ENCODE results near the gene BCAS3.
A peak's percentile ranks its signal among the peaks of the same experiment; 100 is the strongest.

BCAS3 gene

GRCh38 chr17:61211236-61211635, 533.6 kb downstream of the BCAS3 start:
- DNase-seq: no peak

- no peak for DNase-seq
Measured at GRCh38 chr17:61212655-61213054, 535.0 kb downstream of the BCAS3 start.

GRCh38 chr17:61214753-61215152, 537.1 kb downstream of the BCAS3 start:
- DNase-seq: no peak

- DNase-seq: no peak
Measured at GRCh38 chr17:61216066-61216465, 538.4 kb downstream of the BCAS3 start.

- no peak for DNase-seq
Measured at GRCh38 chr17:61217878-61218437, 540.3 kb downstream of the BCAS3 start.

- DNase-seq: no peak
Measured at GRCh38 chr17:61218438-61218837, 540.8 kb downstream of the BCAS3 start.

GRCh38 chr17:61219460-61219859, 541.8 kb downstream of the BCAS3 start:
- no peak for DNase-seq

GRCh38 chr17:61221181-61221580, 543.5 kb downstream of the BCAS3 start:
- DNase-seq: no peak

- peak in 1 of 2 donors; percentile 5 for DNase-seq
Measured at GRCh38 chr17:61221597-61222471, 544.2 kb downstream of the BCAS3 start.

- DNase-seq: no peak
Measured at GRCh38 chr17:61223725-61224124, 546.1 kb downstream of the BCAS3 start.

GRCh38 chr17:61225178-61225882, 547.7 kb downstream of the BCAS3 start:
- no peak for DNase-seq

GRCh38 chr17:61227866-61228265, 550.2 kb downstream of the BCAS3 start:
- no peak for DNase-seq

- DNase-seq: no peak
Measured at GRCh38 chr17:61230461-61230860, 552.8 kb downstream of the BCAS3 start.

GRCh38 chr17:61230972-61231820, 553.5 kb downstream of the BCAS3 start:
- DNase-seq: no peak

- DNase-seq: no peak
Measured at GRCh38 chr17:61232871-61233270, 555.2 kb downstream of the BCAS3 start.

GRCh38 chr17:61233991-61234750, 556.5 kb downstream of the BCAS3 start:
- no peak for DNase-seq

GRCh38 chr17:61235001-61235826, 557.6 kb downstream of the BCAS3 start:
- no peak for DNase-seq

- no peak for DNase-seq
Measured at GRCh38 chr17:61235827-61236197, 558.2 kb downstream of the BCAS3 start.

GRCh38 chr17:61237275-61237674, 559.6 kb downstream of the BCAS3 start:
- no peak for DNase-seq

- DNase-seq: no peak
Measured at GRCh38 chr17:61238455-61238933, 560.8 kb downstream of the BCAS3 start.

- no peak for DNase-seq
Measured at GRCh38 chr17:61239327-61239726, 561.7 kb downstream of the BCAS3 start.

Measured in stimulated activated CD4-positive, alpha-beta T cell treated with anti-CD3 and anti-CD28 coated beads, Interleukin-2, amount 100 ng/mL, for 24 hours (primary cell).